ENCODE measurements around the gene LHFPL2.

LHFPL2 gene

GRCh38 chr5:78634634-78635033 is 13.9 kb downstream of the LHFPL2 start:
- Histone ChIP-seq H3K27ac (no peak overlapping the region), H3K4me3 (no peak overlapping the region)
- no peak for DNase-seq (ENCODE audit: low spot score)
- TF ChIP-seq CTCF (IDR thresholded peaks at IDR 0.05): no peak

DNA sequence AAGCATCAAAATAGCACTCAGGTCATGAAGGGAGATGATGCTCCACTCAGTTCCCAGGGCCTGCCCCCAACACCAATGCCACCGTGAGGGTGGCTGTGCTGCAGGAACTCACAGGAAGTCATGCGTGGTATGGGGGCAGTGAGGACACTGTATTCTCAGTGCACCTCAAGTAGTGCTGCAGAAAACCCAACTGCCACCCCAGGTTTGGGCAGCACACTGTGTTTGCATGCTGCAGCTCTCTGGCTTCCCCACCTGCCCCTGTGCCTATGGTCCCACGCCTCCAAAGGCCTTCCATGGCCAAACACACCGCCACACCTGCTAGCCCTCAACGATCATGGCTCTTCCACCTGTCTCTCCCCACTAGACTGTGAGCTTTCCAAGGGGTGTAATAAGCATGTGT is 14.3 kb downstream of the LHFPL2 start:
- TF ChIP-seq CTCF (IDR thresholded peaks at IDR 0.05): no peak
- no peak overlapping the region for H3K4me3 ChIP-seq
- no peak overlapping the region for H3K27ac ChIP-seq
- no peak for DNase-seq (ENCODE audit: low spot score)

- no peak for TF ChIP-seq CTCF (IDR thresholded peaks at IDR 0.05)
- no peak for DNase-seq (ENCODE audit: low spot score)
- Histone ChIP-seq H3K27ac (no peak overlapping the region), H3K4me3 (no peak overlapping the region)
Observed at GRCh38 chr5:78633700-78634099, 14.9 kb downstream of the LHFPL2 start.

DNA sequence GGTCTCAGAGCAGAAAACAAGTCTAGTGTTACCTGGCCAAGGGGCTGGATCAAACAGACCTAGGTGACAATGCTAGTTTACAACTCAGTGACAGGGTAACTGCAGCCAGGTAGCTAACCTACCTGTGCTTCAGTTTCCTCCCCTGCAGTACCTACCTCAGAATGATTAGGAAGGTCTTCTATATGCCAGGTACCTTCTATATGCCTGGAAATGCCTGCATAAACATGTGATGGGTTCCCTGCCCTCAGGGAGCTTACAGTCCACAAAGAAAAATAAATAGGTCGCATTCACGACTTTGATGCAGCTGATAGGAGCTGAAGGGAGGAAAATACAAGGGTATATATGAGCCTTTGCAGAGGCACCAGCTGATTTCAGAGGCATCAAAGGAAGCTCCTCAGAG is 16.1 kb downstream of the LHFPL2 start:
- no peak for TF ChIP-seq CTCF (IDR thresholded peaks at IDR 0.05)
- no peak for DNase-seq (ENCODE audit: low spot score)
- no peak overlapping the region for H3K27ac ChIP-seq
- no peak overlapping the region for H3K4me3 ChIP-seq

GRCh38 chr5:78631931-78632330 is 16.6 kb downstream of the LHFPL2 start:
- no peak overlapping the region for H3K4me3 ChIP-seq
- TF ChIP-seq CTCF (IDR thresholded peaks at IDR 0.05): no peak
- DNase-seq (ENCODE audit: low spot score): no peak
- no peak overlapping the region for H3K27ac ChIP-seq

DNA sequence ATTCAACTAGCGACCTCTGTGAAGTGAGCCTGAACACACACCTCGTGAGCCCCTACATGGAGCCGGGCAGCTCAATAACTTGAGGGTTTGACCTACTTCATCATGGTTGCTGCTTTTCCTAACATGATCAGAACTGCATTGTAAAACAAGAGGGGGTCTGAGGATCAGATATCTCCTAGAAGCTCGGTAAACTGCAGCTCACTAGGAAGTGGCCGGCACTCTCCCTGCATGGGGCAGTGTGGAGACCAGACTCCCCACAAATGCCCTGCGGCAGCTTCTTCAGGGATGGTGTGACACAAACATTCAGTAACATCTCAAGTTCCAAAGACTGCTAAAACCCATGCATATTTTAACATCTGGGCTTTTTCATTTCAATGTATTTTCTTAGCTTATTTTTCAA is 18.5 kb downstream of the LHFPL2 start:
- Histone ChIP-seq H3K4me3 (no peak overlapping the region), H3K27ac (no peak overlapping the region)
- no peak for TF ChIP-seq CTCF (IDR thresholded peaks at IDR 0.05)
- no peak for DNase-seq (ENCODE audit: low spot score)

GRCh38 chr5:78629624-78630023 is 18.9 kb downstream of the LHFPL2 start:
- no peak for DNase-seq (ENCODE audit: low spot score)
- Histone ChIP-seq H3K4me3 (no peak overlapping the region), H3K27ac (no peak overlapping the region)
- TF ChIP-seq CTCF (IDR thresholded peaks at IDR 0.05): no peak

Measured in coronary artery (tissue), 2 donors.